Measurements from ENCODE around the gene CNPPD1.

The CNPPD1 gene
- total RNA-seq, result 19.2 to 50.7 (median 37.5) reads per million in 18 experiments

DNA sequence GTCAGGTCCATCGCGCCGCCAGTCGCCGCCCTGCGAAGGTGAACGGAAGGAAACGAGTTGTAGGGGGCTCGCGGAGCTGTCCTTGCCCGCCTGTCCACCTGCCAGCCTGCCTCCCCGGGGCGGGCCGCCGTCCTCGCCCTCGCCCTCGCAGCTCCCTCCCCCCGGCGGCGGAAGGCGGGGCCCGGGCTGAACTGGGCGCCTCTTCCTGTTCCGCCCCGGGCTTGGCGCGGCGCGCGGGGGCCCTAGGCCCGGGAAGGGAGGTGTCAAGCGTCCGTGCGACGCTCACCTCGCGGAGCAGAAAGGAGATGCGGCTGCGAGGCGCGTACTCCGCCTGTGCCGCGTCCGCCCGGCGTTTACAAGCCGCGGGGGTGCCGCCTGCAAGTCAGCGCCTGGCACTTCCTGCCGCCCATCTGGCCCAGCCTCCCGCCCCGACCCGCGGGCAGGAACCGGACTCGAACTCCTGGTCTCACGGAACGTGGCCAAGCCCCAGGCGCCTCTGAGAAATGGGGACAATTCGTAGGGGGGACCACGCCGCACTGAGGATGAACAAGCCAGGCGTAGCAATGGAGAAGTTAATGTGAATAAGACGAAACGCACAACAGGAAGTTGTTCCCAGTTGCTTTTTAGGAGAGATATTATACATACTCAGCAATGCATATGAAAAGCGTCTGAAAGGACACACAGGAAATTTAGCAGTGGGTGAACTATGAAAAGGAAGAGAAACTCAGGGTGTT, at the start of gene CNPPD1:
TSS of gene CNPPD1 (minus strand) at position 108 of the 734 bp plus-strand sequence. CDS start at position 11, 97 bp downstream.
- peak; percentile 82 to 91 for DNase-seq

DNA sequence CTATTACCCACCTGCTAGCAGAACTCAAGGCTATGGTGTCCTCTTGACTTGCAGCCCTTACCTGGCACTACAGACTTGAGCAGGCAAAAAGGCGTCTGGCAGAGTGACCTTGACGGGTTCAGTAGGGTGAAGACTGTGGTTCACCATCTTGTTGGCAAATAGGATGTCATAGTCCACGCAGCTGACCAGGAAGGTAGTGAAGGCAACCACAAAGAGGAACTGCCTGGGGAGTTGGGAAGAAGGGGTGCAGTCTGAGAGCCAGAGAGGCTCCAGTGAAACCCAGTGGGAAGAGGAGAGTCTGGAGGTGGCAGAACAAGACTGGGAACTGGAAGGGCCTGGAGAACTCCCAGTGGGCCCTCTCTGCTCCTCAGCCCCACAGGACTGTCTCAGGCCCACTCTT, 48.6 kb upstream of the CNPPD1 start:
- peak; percentile 76 to 89 for DNase-seq

DNA sequence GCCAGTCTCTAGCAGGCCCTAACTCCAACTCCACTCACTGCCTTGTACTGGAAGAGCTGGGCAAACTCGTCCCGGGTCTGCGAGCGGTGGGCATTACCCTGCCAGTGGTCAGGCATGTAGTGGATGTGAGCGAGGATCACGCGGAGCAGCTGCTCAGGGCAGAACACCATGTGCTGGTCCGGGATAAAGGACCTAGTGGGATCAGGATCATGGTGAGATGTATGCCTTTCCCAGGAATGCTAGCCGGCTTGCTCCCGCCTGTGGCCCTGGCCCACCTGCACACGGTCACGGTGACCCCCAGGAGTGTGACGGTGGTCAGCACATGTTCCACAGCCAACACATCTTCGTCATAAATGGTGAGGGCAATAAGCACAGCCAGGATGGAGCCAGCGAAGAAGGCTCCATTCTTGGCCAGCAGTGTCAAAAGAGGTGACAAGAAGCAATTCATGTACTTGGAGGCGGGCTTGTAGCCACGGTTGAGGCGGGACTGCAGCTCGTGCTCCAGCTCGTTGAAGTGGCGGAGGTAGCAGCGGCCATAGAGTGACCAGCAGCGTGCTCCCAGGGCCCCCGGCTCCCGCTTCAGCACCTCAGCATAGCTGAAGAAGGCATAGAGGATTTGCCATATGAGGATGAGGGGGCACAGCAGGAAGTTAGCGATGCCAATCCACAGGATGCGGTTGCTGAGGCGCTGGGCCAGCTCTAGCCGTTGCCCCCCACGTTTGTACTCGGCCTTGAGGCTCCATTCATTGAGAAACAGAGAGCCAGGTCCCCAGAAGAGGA, 47.3 kb upstream of the CNPPD1 start:
- no peak for DNase-seq

DNA sequence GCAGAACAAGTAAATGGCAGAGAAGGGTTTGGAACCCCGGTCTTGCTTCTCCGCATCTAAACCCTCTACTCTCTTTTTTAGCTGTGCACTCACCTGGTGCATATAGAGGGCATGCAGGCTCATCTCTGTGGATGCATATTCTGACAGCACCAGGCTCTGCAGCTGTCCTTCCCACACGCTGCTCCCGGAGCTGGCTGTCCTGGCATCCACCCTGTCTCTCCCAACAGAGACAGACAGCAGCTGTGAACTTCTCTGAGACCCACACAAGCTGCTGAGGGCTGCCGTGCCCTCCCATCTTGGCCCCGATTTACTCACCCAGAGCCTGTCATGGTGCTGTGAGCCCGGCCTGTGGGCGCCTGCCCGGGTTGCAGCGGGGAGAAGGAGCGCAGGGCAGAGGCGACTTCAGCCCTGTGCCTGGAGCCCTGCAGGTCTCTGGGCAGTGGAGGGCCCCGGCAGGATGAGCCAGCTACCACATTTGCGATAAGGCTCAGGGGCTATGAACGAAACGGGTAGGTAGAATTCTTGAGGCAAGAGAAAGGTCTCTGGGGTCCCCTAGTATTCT, 45.3 kb upstream of the CNPPD1 start:
- DNase-seq, result no peak

DNA sequence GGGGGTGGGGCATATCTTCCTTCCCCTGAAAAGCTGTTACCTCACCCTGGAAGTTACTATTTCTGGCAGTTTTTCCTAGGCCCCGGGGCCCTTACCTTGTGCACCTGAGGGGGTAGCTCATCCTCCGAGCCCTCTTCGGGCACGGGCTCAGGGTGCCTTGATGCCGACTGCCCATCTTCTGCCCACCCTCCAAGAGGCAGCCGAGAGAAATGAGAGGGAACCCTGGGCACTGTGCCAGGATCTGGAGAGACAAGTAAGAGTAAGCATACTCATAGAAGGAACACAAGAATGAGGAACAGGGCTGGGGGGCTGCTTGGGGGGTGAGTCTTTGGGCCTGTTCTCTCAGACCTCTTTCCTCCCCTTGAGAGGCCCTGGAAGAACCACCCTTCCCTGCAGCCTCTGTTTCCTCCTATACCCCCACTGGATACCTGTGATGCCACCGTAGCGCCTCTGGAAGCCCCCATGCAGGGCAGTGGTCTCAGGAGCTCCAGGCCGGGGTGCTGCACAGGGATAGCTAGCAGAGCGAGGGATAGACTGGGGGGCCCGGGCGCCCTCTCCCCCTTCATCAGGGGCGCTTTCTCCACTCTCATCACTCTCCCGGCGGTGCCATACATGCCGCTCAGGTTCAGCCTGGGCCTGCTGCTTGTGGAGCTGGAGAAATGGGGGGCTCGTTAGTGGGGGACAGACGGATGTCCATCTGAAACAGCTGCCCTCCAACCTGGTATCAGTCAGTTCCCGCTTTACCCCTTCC, 44.1 kb upstream of the CNPPD1 start:
- no peak for DNase-seq

DNA sequence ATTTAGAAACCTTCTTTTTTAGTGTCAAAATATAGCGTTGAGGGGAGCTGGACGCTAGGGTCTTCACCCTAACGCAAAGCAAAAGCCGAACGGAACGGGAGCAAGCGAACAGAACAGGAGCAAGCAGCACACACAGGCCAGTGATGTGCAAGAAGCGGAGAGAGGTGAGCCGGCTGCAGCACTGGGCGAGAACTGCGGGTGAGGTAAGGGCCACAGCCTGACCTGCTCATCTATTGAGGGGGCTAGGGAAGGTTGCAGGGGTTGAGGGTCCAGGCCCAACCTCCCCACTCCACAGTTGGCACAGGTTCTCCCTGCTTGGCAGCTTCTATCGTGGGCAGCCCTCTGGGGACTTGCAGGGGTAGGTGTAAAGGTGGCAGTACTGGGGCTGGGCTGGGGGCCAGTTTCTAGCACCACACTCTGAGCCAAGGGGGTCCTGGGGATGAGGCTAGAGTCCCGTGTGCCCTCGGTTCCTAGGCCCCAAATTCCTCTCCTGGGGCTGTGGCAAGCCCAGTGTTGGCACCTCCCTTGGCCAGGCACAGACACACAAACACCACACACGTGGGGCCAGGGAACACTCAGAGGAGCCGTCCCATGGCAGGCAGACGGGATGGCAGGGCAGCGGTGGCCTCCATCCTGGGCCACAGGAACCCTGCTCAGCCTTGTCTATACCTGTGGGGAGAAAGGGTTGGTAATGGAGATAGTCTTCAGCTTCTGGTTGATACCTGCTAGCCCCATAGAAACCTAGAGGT, 43.2 kb upstream of the CNPPD1 start:
- DNase-seq, result no peak

DNA sequence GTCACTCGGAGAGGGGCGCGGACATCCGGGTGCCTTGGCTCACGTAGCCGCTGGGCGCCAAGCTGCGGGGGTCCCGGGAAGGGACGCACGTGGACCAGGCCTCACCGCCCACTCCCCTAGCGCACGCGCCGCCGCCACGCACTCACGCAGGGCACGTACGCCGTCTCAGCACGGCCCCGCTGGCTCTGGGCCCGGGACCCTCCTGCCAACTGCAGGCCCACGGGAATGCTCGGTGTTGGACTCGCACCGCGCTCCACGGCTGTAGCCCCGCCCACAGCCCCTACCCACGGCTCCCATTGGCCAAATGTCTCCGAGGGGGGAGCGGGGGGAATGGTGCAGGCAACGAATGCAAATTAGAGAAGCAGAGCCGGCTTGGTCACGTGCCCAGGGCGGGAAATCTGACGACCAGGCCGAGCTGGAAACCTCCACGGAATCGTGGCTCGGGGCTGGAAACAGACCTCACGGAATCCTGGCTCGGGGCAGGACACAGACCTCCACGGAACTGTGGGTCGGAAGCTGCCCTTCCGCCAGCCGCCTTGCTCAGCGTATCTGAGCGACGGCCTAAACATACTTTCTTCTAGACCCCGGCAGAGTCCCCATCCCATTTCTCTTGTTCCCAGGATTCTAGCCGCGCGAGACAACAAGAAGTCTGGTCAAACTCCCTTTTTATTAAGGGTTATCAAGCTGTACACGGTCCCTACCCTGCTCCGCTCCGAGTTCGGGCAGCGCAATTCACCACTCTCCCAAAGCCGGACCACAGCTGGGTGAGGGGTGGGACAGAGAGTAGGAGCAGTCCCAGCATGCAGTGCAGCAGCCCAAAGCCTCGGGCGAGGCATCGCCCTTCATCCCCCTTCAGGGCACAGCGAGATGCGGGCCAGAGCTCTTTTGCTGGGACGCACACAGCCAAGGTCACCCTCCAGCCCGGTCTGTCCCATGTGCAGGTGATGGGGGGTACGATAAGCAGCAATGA, 42.3 kb upstream of the CNPPD1 start, which contains the start of gene ABCB6:
TSS of gene ABCB6 (minus strand) at position 227 of the 970 bp plus-strand sequence. CDS start 285 bp downstream, outside the sequence.
- peak; percentile 43 to 63 for DNase-seq

DNA sequence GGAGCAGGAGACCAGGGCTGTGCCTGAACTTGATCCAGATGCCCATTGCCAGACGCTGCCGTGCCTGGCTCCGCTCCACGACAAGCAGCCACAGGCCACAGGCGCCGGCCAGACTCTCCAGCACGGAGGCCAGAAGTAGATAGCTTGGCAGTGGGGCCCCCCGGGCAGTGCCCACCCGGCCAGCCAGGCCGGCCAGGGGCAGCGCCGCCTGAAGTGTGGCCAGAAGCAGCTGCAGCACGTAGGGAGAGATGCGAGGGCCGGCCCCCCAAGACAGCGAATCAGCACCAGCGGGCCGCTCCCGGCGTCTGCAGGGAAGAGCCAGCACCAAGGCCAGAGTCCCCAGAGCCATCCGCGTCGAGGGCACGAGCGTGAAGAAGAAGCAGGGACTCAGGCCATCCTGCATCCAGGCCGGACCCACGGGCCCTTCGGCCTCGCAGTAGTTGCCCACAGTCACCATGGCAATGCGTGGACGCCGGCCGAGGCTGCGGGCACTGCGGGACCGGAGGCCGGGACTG, 41.5 kb upstream of the CNPPD1 start:
- DNase-seq, result peak; percentile 17 to 54

DNA sequence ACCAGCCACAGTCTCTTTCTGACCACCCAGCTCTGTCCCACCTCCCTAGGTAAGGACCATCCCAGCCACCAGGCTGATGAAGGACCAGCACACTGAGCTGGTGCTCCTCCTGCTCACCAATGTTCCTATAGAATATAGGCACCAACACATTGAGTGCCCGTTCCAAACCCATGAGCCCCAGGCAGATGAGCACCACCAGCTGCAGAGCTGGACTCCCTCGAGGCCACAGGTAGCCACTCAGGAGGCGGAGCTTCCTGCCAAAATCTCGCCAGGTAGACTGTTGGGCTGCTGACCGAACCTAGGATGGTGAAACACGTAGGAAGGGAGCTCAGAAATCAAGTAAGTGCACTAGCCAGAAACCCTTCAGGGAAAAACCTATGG, 39.8 kb upstream of the CNPPD1 start:
- DNase-seq, result no peak

DNA sequence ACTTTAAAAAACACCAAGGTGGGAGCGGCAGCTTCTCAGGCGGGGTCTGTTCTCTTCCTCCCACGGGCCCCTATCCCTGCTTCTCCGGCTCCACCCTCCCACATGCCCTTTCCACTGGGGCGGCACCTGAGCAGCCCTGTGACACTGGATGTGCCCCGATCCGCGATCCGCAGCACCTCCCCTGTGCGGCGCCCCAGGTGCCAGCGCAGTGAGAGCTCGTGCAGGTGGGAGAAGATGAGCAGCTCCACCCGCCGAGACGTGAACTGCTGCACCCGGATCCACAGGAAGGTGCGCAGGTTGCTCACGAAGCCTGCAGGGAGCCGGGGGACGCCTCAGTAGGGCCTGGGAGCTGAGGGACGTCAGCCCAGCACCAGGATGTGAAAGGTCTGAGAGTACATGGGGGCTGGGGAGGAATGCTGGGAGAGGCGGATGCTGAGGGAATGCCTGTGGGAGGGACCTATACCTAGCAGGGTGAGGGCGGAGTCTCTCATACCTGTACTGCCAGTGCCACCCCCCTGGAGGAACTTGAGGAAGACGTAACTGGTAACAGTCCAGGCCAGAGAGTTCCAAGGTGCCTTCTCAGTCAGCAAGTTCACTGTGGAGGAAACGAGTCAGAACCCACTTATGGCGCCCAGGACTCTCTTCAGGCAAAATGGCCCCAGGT, 39.3 kb upstream of the CNPPD1 start:
- DNase-seq, result no peak

DNA sequence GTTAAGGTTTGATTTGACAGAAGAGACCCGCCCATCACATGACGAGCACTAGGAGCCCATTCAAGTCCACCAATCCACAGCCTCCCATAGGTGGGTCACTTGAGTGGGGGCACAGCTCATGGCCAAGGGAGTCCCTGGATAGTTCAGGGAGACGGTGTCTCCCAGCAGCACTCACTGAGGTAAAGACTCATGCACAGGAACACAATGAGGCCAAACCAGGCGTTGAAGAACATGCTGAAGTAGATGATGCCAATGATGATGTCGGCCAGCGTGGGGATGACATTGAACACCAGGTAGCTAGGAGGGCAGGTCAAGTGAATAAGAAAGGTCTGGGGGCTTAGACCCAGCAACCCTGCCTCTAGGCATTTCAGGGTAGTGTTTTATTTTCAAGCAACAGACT, 38.1 kb upstream of the CNPPD1 start:
- DNase-seq, result no peak

DNA sequence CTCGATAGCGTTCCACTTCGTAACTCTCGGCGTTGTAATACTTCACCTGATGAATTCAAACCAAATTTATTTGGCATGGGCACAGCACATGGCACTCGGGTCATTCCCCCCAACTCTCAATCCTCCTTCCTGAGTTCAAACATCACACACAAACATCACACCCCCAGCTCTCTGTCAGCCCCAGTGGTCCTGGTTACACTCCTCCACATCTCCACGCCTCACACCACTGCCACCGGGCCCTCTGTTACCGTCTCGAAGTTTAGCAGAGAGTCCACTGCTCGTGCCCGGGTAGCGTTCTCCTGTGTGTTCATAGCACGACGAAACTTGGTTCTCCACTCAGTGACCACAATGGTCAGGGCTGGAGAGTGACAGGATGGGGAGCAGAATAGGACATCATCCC, 37.4 kb upstream of the CNPPD1 start:
- no peak for DNase-seq

DNA sequence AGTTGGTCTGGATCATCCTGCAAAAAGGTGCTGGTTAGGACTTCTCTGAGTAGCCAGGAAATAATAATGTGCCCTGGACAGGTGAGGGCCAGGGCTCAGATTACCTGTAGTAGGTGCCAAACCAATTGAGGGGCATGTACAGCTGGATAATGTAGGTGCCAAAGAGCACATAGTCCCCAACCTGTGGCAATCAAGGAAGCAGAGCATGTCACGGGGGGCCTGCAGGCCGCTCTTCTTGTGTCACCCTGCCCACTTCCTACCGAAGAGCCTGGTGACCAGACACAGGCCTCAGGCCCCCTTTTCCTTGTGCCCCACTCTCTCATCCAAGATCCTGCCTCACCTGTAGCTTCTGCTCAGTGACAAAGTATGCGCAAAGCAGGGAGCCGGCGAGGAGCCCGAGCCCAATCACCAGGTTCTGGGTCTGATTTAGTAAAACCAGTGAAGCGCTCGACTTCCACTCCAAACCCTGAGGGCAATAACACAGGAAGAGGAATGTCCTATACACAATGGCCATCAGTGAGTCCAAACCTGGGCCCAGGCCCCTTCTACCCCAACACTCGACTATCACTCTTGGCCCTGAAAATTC, 36.9 kb upstream of the CNPPD1 start:
- no peak for DNase-seq

DNA sequence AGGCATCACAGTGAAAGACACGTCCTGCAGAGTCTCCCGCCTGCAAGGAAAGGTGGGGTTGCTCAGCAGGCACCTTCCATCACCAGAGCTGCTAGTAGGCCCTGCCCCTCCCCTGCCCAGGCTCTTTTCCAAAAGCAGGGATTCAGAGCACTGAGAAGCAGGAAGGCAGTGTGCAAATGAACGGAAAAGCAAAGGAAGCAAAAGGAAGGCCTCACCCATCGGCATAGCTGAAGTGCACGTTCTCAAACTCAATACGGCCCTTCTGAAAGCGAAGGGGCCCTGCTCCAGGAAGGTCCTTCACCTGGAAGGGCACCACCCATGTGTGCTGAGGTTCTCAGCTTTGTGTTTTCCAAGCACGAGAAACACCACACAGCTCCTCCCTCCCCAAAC, 36.3 kb upstream of the CNPPD1 start:
- no peak for DNase-seq

DNA sequence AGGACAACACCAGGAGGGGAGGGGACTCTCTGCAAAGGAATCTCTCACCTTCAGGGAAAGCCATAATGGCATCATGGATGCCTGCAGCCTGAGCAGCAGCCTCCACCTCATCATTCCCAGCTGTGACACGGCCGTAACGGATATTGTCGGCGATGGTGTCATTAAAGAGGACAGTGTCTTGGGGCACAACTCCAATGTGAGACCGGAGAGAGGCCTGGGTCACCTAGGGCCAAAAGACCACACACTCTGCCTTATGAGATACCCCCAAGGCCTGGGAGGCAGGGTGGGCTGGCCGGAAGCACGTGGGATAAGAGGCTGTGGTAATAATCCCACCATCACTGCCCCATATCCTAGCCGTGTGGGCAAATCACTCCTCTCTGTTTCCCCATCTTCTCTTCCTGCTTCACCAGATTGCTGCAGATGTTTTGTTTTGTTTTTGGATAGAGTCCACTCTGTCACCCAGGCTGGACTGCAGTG, 34.2 kb upstream of the CNPPD1 start:
- DNase-seq, result no peak

DNA sequence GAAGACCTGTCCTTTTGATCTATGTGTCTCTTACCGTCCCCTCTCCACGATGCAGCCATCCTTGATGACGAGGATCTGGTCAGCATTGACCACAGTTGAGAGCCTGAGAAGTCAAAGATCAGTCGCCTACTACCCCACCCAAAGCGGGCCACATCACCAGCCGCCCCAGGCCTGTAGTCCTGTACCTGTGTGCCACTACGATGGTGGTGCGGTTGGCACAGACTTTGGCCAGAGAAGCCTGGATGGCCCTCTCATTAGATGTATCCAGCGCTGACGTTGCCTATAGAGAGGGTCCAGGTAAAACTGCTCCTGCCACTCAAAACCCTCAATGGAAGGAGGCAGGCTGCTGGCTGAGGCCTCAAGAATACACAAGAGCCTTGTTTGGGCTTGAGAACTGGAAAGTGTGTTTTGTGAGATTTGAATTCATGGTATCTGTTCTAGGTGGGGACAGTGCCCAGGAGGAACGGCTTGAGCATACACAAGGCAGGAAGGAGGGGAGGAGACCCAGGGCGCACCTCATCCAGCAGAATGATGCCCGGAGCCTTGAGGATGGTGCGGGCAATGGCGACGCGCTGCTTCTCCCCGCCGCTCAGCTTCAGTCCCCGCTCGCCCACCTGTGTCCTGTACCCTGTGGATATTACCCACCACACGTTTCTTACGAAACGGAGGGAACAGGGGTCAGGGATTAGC, 33.6 kb upstream of the CNPPD1 start:
- DNase-seq, result no peak

DNA sequence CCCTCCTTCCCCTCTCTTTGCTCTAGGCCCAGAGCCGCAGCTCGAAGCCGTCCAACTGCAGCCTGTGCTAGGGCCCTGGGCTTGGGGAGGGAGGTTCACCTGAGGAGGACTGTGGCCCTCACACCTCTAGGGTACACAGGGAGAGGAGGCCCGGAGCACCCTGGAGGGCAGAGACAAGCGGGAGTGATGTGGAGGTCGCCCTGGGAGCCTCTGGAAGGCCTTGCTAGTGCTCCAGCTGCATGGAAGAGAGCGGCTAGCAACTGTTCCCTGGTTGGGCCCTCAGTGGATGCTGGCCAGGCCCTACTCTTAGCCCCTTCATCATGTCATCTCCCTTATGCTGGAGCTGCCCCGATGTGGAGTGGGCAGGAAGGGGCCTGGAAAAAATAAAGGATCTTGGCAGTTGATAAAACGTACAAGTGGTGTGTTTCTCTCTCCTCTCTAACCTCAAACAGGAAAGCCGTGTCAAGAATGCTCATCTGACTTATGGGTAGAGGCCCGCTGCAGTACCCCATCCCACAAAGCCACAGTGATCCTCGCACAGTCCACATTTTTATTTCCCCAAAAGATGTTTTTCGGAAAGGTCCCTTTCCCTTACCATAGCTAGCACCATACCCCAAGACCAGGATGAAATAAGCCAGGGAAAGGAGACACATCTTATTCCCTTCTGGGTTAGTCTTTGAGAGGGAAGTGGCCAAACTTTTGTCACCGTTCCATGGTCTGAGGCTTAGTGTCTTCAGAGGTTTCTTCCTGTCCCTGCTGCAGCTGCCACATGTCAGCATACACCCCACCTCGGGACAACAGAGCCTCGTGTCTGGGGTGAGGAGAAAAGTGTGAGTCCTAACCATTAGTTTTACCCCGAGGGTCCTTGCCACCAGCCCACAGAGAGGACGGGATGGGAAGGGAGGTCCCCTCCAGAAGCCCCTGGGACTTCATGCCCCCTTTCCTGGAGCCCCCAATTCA, 32.8 kb upstream of the CNPPD1 start:
- no peak for DNase-seq
